Measurements from ENCODE around the gene SUGCT. TPM values are rescaled to one million over a fixed set of nuclear protein-coding genes. Genes with fewer than 3 reads are reported as not detected.
"Not testable (repeated sequence)": the region's sequence is repeated elsewhere in the genome, so short reads cannot be mapped to it uniquely, and the experiment has no call there.

SUGCT gene
- total RNA-seq, 2 experiments from 2014 or later: 0.21 to 0.61 TPM

DNA sequence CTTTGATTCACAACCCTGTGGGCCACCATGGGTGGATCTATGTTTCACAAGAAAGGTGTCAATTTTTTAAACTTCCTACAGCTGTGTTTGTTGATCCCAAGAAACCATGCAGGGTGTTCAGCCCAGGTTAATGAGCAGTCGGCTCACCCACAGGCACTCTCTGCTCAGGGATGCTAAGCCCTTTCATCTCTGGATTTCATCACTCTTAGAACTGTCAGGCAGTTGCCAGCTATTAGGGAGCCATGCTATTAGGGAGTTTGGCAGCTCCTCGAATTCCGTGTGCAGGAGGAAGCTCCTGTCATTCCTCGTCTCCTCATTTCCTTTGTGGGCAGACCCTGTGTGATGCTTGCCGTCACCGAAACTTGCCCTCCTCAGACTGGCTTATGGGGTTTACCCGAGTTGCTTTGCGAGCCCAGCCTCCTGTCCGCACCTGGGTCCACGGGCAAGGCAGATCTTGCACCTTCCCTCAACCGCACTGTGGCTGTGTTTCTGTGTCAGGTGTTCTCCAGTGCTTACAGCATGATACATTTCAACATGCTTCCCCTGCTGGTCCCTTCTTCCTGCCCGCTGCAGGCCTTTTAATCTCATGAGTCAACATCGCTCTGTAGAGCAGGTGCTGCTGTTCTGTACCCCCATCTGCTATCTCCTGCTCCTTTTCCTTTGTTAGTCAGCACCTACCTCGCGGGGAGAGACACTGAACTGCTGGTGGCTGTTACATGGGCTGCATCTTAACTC is 509.8 kb downstream of the SUGCT start:
- Mint-ChIP-seq H3K27ac (no peak overlapping the region), H3K4me1 (peaks cover 8% of the 10 kb centered on the region), H3K4me3 (no peak overlapping the region), H3K9me3 (ENCODE audit: low read depth) (no peaks in the 10 kb centered on the region), H3K36me3 (no peaks in the 10 kb centered on the region), H3K27me3 (no peaks in the 10 kb centered on the region)
- CTCF ChIA-PET: no interaction called here
- DNase-seq: peak; percentile 41
- no peak for ATAC-seq

DNA sequence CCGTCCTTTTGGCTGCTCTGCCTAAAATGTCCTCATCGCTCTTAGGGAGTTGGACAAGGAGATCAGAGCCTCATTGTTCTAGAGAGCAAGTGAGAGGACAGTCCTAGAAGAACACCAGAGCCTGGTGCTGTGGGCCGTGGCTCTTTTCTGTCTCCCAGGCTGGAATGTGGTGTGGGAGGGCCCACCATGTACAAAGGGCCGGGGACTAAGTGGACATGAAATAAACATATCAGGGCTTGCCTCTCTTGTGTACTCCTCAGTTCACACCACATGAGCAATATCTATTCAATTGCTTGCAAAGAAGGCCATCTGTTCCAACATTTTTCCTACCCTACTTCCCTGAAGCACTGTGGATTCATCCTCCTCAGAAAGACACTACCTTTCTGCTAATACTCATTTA is 510.4 kb downstream of the SUGCT start:
- no peaks in the 10 kb centered on the region for H3K9me3 Mint-ChIP-seq (ENCODE audit: low read depth)
- no peak overlapping the region for H3K27ac Mint-ChIP-seq
- DNase-seq: no peak
- peaks cover 8% of the 10 kb centered on the region for H3K4me1 Mint-ChIP-seq
- H3K27me3 Mint-ChIP-seq: no peaks in the 10 kb centered on the region
- CTCF ChIA-PET: no interaction called here
- H3K36me3 Mint-ChIP-seq: no peaks in the 10 kb centered on the region
- H3K4me3 Mint-ChIP-seq: no peak overlapping the region
- ATAC-seq: no peak

DNA sequence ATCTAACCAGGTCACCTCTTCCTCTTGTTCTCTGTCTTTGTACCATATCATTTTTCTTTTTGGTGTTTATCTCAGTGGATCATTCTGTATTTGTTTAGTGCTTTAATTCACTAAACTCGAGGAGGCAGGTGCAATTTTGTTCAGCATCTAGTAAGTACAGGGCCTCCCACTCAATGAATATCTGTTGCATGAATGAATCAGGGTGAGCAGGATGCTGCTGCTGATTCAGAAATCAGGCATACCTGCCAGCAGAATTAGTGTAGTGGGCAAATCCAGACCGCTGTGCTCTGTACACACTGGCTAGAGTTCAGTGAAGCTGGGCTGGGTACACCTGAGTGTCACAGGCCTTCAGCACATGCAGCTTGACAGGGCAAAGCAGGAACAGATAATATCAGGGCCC is 511.9 kb downstream of the SUGCT start:
- no peak overlapping the region for H3K4me3 Mint-ChIP-seq
- H3K4me1 Mint-ChIP-seq: peaks cover 8% of the 10 kb centered on the region
- no peaks in the 10 kb centered on the region for H3K36me3 Mint-ChIP-seq
- peaks cover 3% of the 10 kb centered on the region for H3K9me3 Mint-ChIP-seq (ENCODE audit: low read depth)
- CTCF ChIA-PET: no interaction called here
- ATAC-seq (no peak), DNase-seq (no peak)
- H3K27me3 Mint-ChIP-seq: no peaks in the 10 kb centered on the region
- no peak overlapping the region for H3K27ac Mint-ChIP-seq

DNA sequence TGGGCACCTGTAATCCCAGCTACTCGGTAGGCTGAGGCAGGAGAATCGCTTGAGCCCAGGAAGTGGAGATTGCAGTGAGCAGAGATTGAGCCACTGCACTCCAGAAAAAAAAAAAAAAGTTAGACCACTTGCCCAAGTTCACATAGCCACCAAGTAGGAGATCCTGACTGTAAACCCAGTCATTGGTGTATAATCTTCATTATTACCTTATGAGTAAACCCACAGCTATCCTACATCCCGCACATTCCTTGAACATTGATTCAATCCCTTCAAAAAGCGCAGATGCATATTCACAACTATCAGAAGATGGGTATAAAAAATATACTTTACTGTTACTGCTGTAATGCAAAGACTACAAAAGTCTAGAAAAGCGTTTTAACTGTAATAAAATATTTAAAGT is 512.9 kb downstream of the SUGCT start:
- Mint-ChIP-seq H3K36me3 (no peaks in the 10 kb centered on the region), H3K4me1 (peaks cover 8% of the 10 kb centered on the region), H3K27ac (no peak overlapping the region), H3K9me3 (ENCODE audit: low read depth) (peaks cover 3% of the 10 kb centered on the region), H3K4me3 (no peak overlapping the region), H3K27me3 (no peaks in the 10 kb centered on the region)
- no peak for ATAC-seq
- CTCF ChIA-PET: no interaction called here
- DNase-seq: no peak

DNA sequence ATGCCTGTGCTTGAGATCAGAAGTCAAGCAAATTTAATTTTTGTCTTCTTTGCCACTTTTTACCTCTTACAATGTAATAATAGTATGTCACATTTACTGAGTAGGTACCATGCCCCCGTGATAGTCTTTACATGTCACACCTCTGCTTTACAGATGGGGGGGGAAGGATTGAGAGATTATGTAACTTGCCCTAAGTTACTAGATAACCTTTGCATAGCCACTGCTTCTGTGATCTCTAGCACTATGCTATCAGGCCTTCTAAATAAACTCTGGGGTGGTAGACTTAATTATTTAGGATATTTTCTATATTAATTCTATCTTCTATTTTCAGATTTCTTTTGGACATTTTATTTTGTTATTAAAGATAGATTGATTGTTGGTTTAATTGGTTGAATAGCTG is 514.4 kb downstream of the SUGCT start:
- CTCF ChIA-PET: no interaction called here
- no peaks in the 10 kb centered on the region for H3K36me3 Mint-ChIP-seq
- no peak overlapping the region for H3K27ac Mint-ChIP-seq
- H3K4me3 Mint-ChIP-seq: no peak overlapping the region
- peaks cover 3% of the 10 kb centered on the region for H3K9me3 Mint-ChIP-seq (ENCODE audit: low read depth)
- no peak for DNase-seq
- no peaks in the 10 kb centered on the region for H3K27me3 Mint-ChIP-seq
- no peak for ATAC-seq
- H3K4me1 Mint-ChIP-seq: peaks cover 8% of the 10 kb centered on the region

DNA sequence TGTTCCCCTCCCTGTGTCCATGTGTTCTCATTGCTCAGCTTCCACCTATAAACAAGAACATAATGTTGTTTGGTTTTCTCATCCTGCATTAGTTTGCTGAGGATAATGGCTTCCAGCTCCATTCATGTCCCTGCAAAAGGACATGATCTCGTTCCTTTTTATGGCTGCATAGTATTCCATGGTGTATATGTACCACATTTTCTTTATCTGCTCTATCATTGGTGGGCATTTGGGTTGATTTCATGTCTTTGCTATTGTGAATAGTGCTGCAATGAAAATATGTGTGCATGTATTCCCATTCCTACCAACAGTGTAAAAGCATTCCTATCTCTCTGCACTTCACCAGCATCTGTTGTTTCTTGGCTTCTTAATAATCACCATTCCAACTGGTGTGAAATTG is 516.1 kb downstream of the SUGCT start:
- H3K27ac Mint-ChIP-seq; CTCF ChIA-PET; DNase-seq; H3K4me3 Mint-ChIP-seq; ATAC-seq; H3K36me3 Mint-ChIP-seq; H3K4me1 Mint-ChIP-seq; H3K27me3 Mint-ChIP-seq; H3K9me3 Mint-ChIP-seq (ENCODE audit: low read depth): not testable (repeated sequence)

DNA sequence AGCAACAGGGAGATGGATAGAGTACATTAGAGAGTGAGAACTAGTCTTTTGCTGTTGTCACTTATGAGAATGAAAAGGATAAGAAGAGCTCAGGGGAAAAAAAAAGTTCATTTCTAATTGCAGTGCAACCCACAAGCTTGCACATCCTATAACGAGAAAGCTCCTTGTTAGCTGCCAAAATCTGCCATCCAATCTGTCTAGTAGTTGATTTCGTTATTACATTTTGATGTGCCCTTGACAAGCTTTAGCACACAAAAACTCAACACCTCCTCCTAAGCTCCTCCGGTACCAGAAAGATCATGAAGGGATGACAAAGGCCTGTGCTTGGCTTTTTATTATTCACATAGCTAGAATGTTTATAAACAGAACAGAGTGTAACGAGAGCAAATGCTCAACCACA is 519.4 kb downstream of the SUGCT start:
- H3K27me3 Mint-ChIP-seq: no peaks in the 10 kb centered on the region
- CTCF ChIA-PET: no interaction called here
- H3K36me3 Mint-ChIP-seq: no peaks in the 10 kb centered on the region
- H3K4me1 Mint-ChIP-seq: no peaks in the 10 kb centered on the region
- no peak overlapping the region for H3K27ac Mint-ChIP-seq
- no peak for DNase-seq
- no peak overlapping the region for H3K4me3 Mint-ChIP-seq
- H3K9me3 Mint-ChIP-seq (ENCODE audit: low read depth): peaks cover 3% of the 10 kb centered on the region
- ATAC-seq: no peak

DNA sequence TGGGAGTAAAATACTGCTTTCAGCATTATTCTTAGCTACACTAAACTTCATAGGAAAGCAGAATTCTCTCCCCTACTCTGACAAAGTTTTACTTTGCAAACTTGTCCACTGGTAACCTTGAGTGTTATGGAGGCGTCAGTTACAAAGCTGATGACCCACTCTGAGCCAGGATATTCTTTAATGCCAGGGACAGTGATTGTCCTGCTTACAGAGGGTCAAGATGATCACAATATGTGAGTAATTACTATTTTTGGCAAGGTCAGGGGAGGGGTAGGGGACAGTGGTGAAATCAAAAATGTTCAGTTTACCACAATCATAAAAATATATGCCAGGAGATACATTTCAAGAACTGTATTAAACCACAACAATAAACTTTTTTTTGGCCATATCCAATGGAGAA is 520.6 kb downstream of the SUGCT start:
- DNase-seq (no peak), ATAC-seq (no peak)
- Mint-ChIP-seq H3K9me3 (ENCODE audit: low read depth) (peaks cover 3% of the 10 kb centered on the region), H3K4me3 (no peak overlapping the region), H3K27me3 (no peaks in the 10 kb centered on the region), H3K27ac (no peak overlapping the region), H3K4me1 (no peaks in the 10 kb centered on the region), H3K36me3 (no peaks in the 10 kb centered on the region)
- CTCF ChIA-PET: no interaction called here

DNA sequence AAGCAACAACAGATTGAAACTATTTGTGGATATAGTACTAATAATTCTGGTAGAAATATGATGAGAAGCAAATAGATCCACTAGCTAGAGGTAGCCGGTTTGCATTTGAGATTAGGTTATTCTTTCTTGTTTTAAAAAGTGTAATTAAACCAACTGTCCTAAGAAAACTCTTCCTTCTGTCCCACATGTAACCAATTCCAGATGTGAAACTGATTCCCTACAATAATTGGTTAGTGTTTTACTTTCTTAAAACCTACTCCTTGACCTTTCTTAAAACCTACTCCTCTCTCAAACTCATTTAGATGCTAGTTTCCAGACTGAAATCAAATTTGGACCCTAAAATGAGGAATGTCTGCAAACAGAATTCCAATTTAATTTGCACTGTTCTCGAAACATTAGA is 521.5 kb downstream of the SUGCT start:
- no peak for ATAC-seq
- Mint-ChIP-seq H3K4me3 (no peak overlapping the region), H3K4me1 (no peaks in the 10 kb centered on the region), H3K9me3 (ENCODE audit: low read depth) (no peaks in the 10 kb centered on the region), H3K27me3 (no peaks in the 10 kb centered on the region), H3K27ac (no peak overlapping the region), H3K36me3 (no peaks in the 10 kb centered on the region)
- CTCF ChIA-PET: no interaction called here
- no peak for DNase-seq

DNA sequence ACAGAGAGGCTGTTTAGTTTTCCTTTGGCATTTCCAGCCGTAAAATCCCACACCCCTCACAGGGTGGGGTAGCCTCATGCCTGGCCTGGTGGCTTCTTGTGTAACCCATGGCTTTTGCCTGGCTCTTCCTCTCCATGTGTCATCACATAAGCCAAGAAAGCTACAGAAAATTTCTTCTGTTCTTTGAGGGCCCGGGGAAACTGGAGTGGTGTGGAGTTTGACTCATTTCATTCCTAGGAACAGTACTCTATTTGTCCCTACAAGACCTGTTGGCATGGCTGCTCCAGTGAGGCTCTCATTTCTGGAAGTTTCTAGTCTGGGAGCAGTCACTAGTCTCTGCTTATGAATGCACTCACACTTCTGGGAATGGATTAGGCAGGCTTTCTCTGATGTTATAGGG is 523.9 kb downstream of the SUGCT start:
- H3K4me3 Mint-ChIP-seq: no peak overlapping the region
- ATAC-seq: no peak
- H3K9me3 Mint-ChIP-seq (ENCODE audit: low read depth): no peaks in the 10 kb centered on the region
- H3K27ac Mint-ChIP-seq: no peak overlapping the region
- CTCF ChIA-PET: no interaction called here
- H3K36me3 Mint-ChIP-seq: no peaks in the 10 kb centered on the region
- H3K27me3 Mint-ChIP-seq: no peaks in the 10 kb centered on the region
- H3K4me1 Mint-ChIP-seq: no peaks in the 10 kb centered on the region
- DNase-seq: no peak

DNA sequence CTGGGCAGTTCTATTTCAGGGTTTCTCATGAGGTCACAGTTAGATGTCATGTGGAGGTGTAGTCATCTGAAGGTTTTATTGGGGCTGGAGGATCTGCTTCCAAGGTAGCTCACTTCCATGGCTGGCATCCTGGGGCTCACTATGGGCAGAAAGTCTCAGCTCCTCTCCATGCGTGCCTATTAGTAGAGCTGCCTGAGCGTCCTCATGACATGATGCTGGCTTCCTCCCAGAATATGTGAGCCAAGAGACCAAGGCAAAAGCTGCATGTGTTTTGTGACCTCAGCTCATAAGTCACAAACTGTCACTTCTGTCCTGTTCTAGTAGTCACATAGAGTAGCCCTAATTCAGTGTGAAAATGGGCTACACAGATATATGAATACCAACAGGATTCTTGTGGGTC is 524.4 kb downstream of the SUGCT start:
- DNase-seq (no peak), ATAC-seq (no peak)
- Mint-ChIP-seq H3K9me3 (ENCODE audit: low read depth) (peaks cover 2% of the 10 kb centered on the region), H3K4me1 (no peaks in the 10 kb centered on the region), H3K27me3 (no peaks in the 10 kb centered on the region), H3K27ac (no peak overlapping the region), H3K4me3 (no peak overlapping the region), H3K36me3 (no peaks in the 10 kb centered on the region)
- CTCF ChIA-PET: no interaction called here

DNA sequence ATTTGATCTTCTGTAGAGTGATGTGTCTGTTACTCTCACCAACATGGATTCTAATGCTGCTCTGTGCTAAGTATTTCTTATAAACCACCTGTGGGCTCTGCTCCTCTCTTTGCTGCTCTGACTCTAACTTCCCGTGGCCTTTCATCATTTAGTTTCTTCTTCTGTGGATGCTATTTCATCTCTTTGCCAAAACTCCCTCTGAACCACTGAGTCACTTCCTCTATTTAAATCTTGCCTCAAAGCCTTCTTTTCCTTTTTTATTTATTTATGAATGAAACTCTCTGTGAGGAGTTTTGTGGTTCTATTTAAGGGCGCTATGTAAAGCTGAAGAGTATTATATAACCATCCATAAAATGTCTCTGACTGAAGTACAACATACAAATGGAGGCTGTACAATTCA is 538.5 kb downstream of the SUGCT start:
- Mint-ChIP-seq H3K27ac (no peak overlapping the region), H3K4me3 (no peak overlapping the region), H3K9me3 (ENCODE audit: low read depth) (peaks cover 4% of the 10 kb centered on the region), H3K27me3 (no peaks in the 10 kb centered on the region), H3K4me1 (peaks cover 3% of the 10 kb centered on the region), H3K36me3 (no peaks in the 10 kb centered on the region)
- ATAC-seq (no peak), DNase-seq (no peak)
- CTCF ChIA-PET: no interaction called here

DNA sequence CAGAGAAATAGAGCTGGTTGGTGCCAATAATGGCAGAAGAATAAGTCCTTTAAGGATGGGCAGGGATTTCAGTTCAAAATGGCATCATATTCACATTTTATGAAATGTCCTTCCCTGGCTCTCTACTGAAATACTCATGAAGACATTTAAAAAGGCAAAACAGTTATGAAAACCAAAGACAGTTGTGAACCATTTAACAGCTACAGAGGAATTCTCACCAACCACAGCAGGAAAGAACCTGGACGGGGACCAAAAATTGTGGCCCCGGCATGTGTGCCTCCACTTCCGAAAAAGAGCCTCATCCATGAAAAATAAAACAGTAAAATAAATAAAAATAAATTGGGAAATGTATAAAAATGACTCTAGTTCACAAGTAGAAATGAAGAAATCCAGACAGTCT is 539.5 kb downstream of the SUGCT start:
- no peak overlapping the region for H3K4me3 Mint-ChIP-seq
- CTCF ChIA-PET: no interaction called here

DNA sequence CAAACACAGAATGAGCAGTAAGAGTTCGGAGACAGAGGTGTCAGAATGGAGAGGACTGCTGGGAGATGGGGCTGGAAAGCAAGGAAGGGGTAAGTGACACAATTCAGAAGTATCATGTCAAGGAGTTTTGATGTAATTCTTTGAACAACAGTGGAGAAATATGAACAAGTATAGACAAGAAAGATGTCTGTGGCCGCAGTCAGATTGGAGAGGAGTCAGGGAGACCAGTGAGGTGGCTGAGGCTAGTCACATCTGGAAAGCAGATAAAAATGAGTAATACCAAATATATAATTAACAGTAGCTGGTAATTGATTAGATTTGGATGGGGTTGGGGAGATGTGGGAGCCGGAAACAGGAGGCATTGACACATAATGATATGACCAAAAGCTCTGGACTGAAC is 540.9 kb downstream of the SUGCT start:
- peaks cover 4% of the 10 kb centered on the region for H3K9me3 Mint-ChIP-seq (ENCODE audit: low read depth)
- CTCF ChIA-PET: no interaction called here
- no peaks in the 10 kb centered on the region for H3K36me3 Mint-ChIP-seq
- ATAC-seq (no peak), DNase-seq (no peak)
- no peak overlapping the region for H3K4me3 Mint-ChIP-seq
- H3K4me1 Mint-ChIP-seq: peaks cover 3% of the 10 kb centered on the region
- no peaks in the 10 kb centered on the region for H3K27me3 Mint-ChIP-seq
- no peak overlapping the region for H3K27ac Mint-ChIP-seq

More for the DNA sequence above, 539.5 kb downstream of the SUGCT start:
- Mint-ChIP-seq H3K27me3 (no peaks in the 10 kb centered on the region), H3K27ac (no peak overlapping the region), H3K4me1 (peaks cover 3% of the 10 kb centered on the region), H3K36me3 (no peaks in the 10 kb centered on the region), H3K9me3 (ENCODE audit: low read depth) (peaks cover 4% of the 10 kb centered on the region)
- DNase-seq (no peak), ATAC-seq (no peak)

DNA sequence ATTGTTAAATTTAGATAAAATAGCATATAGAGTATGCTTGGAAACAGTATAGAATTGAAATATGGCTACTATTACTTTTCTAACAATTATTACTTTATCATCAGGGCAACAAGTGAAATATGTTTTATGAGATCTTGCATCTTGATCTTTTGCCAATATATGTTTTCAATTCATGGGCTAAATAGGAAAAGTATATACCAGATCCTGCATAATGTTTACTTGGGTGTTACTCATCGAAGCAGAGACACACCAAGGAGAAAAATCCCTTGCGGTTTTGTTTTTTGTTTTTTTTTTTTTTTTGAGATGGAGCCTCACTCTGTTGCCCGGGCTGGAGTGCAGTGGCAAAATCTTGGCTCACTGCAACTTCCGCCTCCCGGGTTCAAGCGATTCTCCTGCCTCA is 541.4 kb downstream of the SUGCT start:
- DNase-seq (no peak), ATAC-seq (no peak)
- Mint-ChIP-seq H3K36me3 (no peaks in the 10 kb centered on the region), H3K27ac (no peak overlapping the region), H3K4me3 (no peak overlapping the region), H3K27me3 (no peaks in the 10 kb centered on the region), H3K4me1 (peaks cover 3% of the 10 kb centered on the region), H3K9me3 (ENCODE audit: low read depth) (peaks cover 4% of the 10 kb centered on the region)
- CTCF ChIA-PET: no interaction called here
